T-cell (primary cell): ENCODE results near the gene TREM1. TPM values are rescaled to one million over a fixed set of nuclear protein-coding genes. Genes with fewer than 3 reads are reported as not detected.

Experiments used
- ATAC-seq, 4 experiments: fragments of 200-7000 bp in 3 of 4; fragments of 150-1000 bp in 1 of 4; cut with Tn5 transposase; replicated peaks in 1 of 4; 1 replicate in 3 of 4; 2 replicates in 1 of 4; pipeline ENCODE4 v1.10.0; 2021; ENCODE audit warnings: moderate library complexity in 3 of 4, mild to moderate bottlenecking in 2 of 4, moderate number of reproducible peaks in 1 of 4
- CTCF ChIA-PET, 2 donors: fragments of 300-600 bp; sonication (Branson Sonifier 250); formaldehyde crosslinking; loops; one replicate each; lab custom pipeline; 2022; ENCODE audit warnings: antibody characterized with exemption in 2 of 2; lab: Charles Lee
- POLR2A ChIA-PET, 2 donors: fragments of 300-600 bp; sonication (Branson Sonifier 250); formaldehyde crosslinking; loops; one replicate each; lab custom pipeline; 2022; ENCODE audit warnings: antibody characterized with exemption in 2 of 2; lab: Charles Lee
- DNase-seq, 35 experiments: peaks; one replicate each; pipeline versions ENCODE4 v3.0.0 to v3.0.0-alpha.2; 2013 to 2023
- H3K27ac ChIP-seq: one replicate; pipeline ENCODE4 v1.5.1; 2013; ENCODE audit warnings: low read length
- H3K27me3 ChIP-seq, 2 experiments: replicated peaks in 1 of 2; 1 replicate in 1 of 2; 2 replicates in 1 of 2; pipeline versions ENCODE4 v1.6.1 to v1.7.0; 2013; ENCODE audit warnings: low read length in 1 of 2, mixed read lengths in 1 of 2; ENCODE audit not compliant: control insufficient read depth in 2 of 2, insufficient read depth in 2 of 2; ENCODE audit errors: extremely low read depth in 1 of 2
- H3K36me3 ChIP-seq, 2 donors: 1 replicate in 1 of 2; 2 replicates in 1 of 2; pipeline versions ENCODE4 v1.6.1 to v1.7.0; 2013; ENCODE audit warnings: low read length in 1 of 2; ENCODE audit not compliant: control insufficient read depth in 2 of 2, insufficient read depth in 1 of 2; ENCODE audit errors: extremely low read depth in 1 of 2
- H3K4me1 ChIP-seq, 2 experiments: 1 replicate in 1 of 2; 2 replicates in 1 of 2; pipeline versions ENCODE4 v1.6.1 to v1.7.0; 2013; ENCODE audit warnings: low read length in 2 of 2, mixed read lengths in 1 of 2; ENCODE audit not compliant: insufficient read depth in 2 of 2, control insufficient read depth in 1 of 2; ENCODE audit errors: extremely low read depth in 1 of 2
- H3K4me3 ChIP-seq, 2 donors: 1 replicate in 1 of 2; 2 replicates in 1 of 2; pipeline versions ENCODE4 v1.5.1 to v1.7.0; 2013; ENCODE audit warnings: mild to moderate bottlenecking in 2 of 2, low read length in 1 of 2, moderate library complexity in 1 of 2; ENCODE audit not compliant: control insufficient read depth in 1 of 2; ENCODE audit errors: extremely low read depth in 1 of 2
- H3K9me3 ChIP-seq: 2 replicates; pipeline ENCODE4 v1.7.0; 2013
- H3K27ac Mint-ChIP-seq, 2 donors: one replicate each; pipeline ENCODE4 v1.8.0; 2020 to 2021; ENCODE audit warnings: mild to moderate bottlenecking in 2 of 2, mixed read lengths in 2 of 2
- H3K27me3 Mint-ChIP-seq, 2 donors: one replicate each; pipeline ENCODE4 v1.8.0; 2021 to 2022; ENCODE audit warnings: mixed read lengths in 2 of 2
- H3K36me3 Mint-ChIP-seq: one replicate; pipeline ENCODE4 v1.8.0; 2021; ENCODE audit warnings: mixed read lengths
- H3K4me1 Mint-ChIP-seq, 3 donors: one replicate each; pipeline ENCODE4 v1.8.0; 2020 to 2022; ENCODE audit warnings: mixed read lengths in 3 of 3, mild to moderate bottlenecking in 1 of 3
- H3K4me3 Mint-ChIP-seq, 3 donors: one replicate each; pipeline ENCODE4 v1.8.0; 2020 to 2022; ENCODE audit warnings: mild to moderate bottlenecking in 3 of 3, mixed read lengths in 3 of 3, moderate library complexity in 3 of 3
- H3K9me3 Mint-ChIP-seq, 3 donors: one replicate each; pipeline ENCODE4 v1.8.0; 2020 to 2022; ENCODE audit warnings: mixed read lengths in 3 of 3
- WGBS: methylation state at CpG from one replicate; pipeline ENCODE4 v1.1.5; 2013; ENCODE audit warnings: missing lambda C conversion rate; ENCODE audit not compliant: insufficient coverage; 5-methylcytosine and 5-hydroxymethylcytosine counted together
- total RNA-seq, 35 experiments: library from RNA in 6 of 35; stranded (reverse) in 6 of 35; fragments of 120-200 nt in 1 of 35; gene quantifications; one replicate each; pipeline versions ENCODE4 v1.2.1 to v1.2.4 and lab custom pipeline; 2013 to 2026

TREM1 gene
- total RNA-seq, 5 donors from 2014 or later (not counting 1 experiment from before 2014, with no cell fraction given): 0.23 TPM; not detected in 4

DNA sequence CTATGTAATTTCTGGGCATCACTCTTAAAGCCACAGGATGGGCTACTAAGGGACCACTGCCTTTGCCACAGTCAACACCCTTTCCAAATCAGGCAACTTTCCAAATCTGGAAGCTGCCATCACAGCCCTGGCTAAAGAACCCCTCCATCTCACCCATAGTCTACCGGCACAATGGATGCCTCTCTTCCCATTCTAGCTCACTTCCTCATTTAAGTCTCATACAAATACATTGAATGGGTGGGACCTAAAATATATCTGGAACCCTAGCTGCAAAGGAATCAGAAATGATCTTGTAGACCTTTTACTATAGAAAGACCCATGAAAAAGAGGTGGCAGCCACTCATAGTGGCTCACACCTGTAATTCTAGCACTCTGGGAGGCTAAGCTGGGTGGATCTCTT is 61.7 kb downstream of the TREM1 start:
- DNase-seq (no peak), ATAC-seq (no peak)
- Histone ChIP-seq H3K4me3 (no peak overlapping the region), H3K27me3 (peaks cover 0 to 22% of the 10 kb centered on the region in 2 experiments), H3K36me3 (no peaks in the 10 kb centered on the region), H3K9me3 (no peaks in the 10 kb centered on the region), H3K4me1 (no peaks in the 10 kb centered on the region), H3K27ac (no peak overlapping the region)
- no peak overlapping the region for H3K4me3 Mint-ChIP-seq
- POLR2A ChIA-PET: no interaction called here
- H3K27ac Mint-ChIP-seq: no peak overlapping the region
- H3K4me1 Mint-ChIP-seq: peaks cover 4 to 17% (median 5%) of the 10 kb centered on the region in 3 donors
- peaks cover 4% of the 10 kb centered on the region for H3K36me3 Mint-ChIP-seq
- H3K9me3 Mint-ChIP-seq: peaks cover 0 to 4% (median 3%) of the 10 kb centered on the region in 3 donors
- peaks cover 11 to 13% of the 10 kb centered on the region in 2 donors for H3K27me3 Mint-ChIP-seq
- CTCF ChIA-PET: no interaction called here
- no CpG with 5 or more reads among the region's 1 CpG for WGBS

Other genes with a start within 250 kb of the TREM1 start
- 1 to 10 TPM; 4.3 to 7.3 (median 5.5) TPM for gene UNC5CL, start 247.5 kb downstream of the TREM1 start, total RNA-seq
- gene TSPO2, start 244.2 kb downstream of the TREM1 start, total RNA-seq: not detected
- gene APOBEC2, start 233.5 kb downstream of the TREM1 start, total RNA-seq: not detected
- gene OARD1, start 214.3 kb downstream of the TREM1 start, total RNA-seq: 10 to 100 TPM; 33.1 to 43.2 (median 39.4) TPM
- 10 to 100 TPM; 36.2 to 47.0 (median 42.2) TPM for gene NFYA, start 213.7 kb downstream of the TREM1 start, total RNA-seq
- gene TREML1, start 132.3 kb downstream of the TREM1 start, total RNA-seq: 1 to 10 TPM in 1 of 5 donors, not detected in 4; 1.5 TPM
- under 1 TPM in 2 of 5 donors, not detected in 3; 0.23 to 0.25 TPM for gene TREM2, start 123.6 kb downstream of the TREM1 start, total RNA-seq
- 1 to 10 TPM; 1.2 to 5.8 (median 3.7) TPM for gene TREML2, start 85.5 kb downstream of the TREM1 start, total RNA-seq
- gene TREML4, start 58.3 kb downstream of the TREM1 start, total RNA-seq: not detected
- not detected for gene NCR2, start 48.9 kb upstream of the TREM1 start, total RNA-seq